ENCODE data around the gene SERPINA9.

SERPINA9 gene

GRCh38 chr14:94451826-94452225, 24.2 kb downstream of the SERPINA9 start:
- no peaks in the 10 kb centered on the region for H3K4me1 ChIP-seq (ENCODE audit: control insufficient read depth, insufficient read depth, low read length)
- no peaks in the 10 kb centered on the region for H3K36me3 ChIP-seq (ENCODE audit: control insufficient read depth in 2 of 2, insufficient read depth in 1 of 2, low read length in 2 of 2)
- ChIA-PET CTCF (interaction anchor here (1.8 kb wide), 1 partner anchor 34 kb away, joined by 7 read pairs; no protein-coding TSS in a partner anchor), POLR2A (no interaction called here)
- H3K9me3 ChIP-seq (ENCODE audit: control insufficient read depth, insufficient read depth, low read depth, low read length) = no peaks in the 10 kb centered on the region
- H3K4me3 ChIP-seq (ENCODE audit: low read depth, low read length) = no peak overlapping the region
- H3K27ac ChIP-seq (ENCODE audit: extremely low read depth, low read depth, low read length) = no peak overlapping the region
- no peak for TF ChIP-seq ZNF426 (tag by site-specific recombination; IDR thresholded peaks at IDR 0.05)
- TF ChIP-seq ZNF416 (tag by site-specific recombination; IDR thresholded peaks at IDR 0.05) = no peak
- TF ChIP-seq ZNF214 (tag by site-specific recombination; IDR thresholded peaks at IDR 0.05; ENCODE audit: borderline replicate concordance) = no peak
- TF ChIP-seq ZNF26 (tag by site-specific recombination; IDR thresholded peaks at IDR 0.05) = no peak
- TF ChIP-seq ZNF600 (tag by site-specific recombination; IDR thresholded peaks at IDR 0.05) = no peak
- TF ChIP-seq ZNF366 (tag by site-specific recombination; conservative IDR thresholded peaks at IDR 0.05) = no peak
- TF ChIP-seq ZNF530 (tag by site-specific recombination; IDR thresholded peaks at IDR 0.05; ENCODE audit: low read depth) = no peak
- no peak for TF ChIP-seq SP7 (tag by site-specific recombination; IDR thresholded peaks at IDR 0.05)

- TF ChIP-seq ZNF24 (tag by site-specific recombination; IDR thresholded peaks at IDR 0.05) = no peak
- no peak for TF ChIP-seq ZNF837 (tag by site-specific recombination; IDR thresholded peaks at IDR 0.05)
- no peak for TF ChIP-seq FEZF1 (tag by site-specific recombination; IDR thresholded peaks at IDR 0.05)
- no peak for TF ChIP-seq ZNF280D (tag by site-specific recombination; IDR thresholded peaks at IDR 0.05)
- no peak for TF ChIP-seq ZNF239 (tag by site-specific recombination; IDR thresholded peaks at IDR 0.05)
- no peak for TF ChIP-seq ZNF16 (tag by site-specific recombination; IDR thresholded peaks at IDR 0.05; ENCODE audit: low read depth)
- no peak for TF ChIP-seq ZNF624 (tag by site-specific recombination; IDR thresholded peaks at IDR 0.05)
- TF ChIP-seq ZNF175 (tag by site-specific recombination; IDR thresholded peaks at IDR 0.05) = no peak
- TF ChIP-seq ZNF747 (tag by site-specific recombination; IDR thresholded peaks at IDR 0.05) = no peak
- TF ChIP-seq ZSCAN30 (tag by site-specific recombination; IDR thresholded peaks at IDR 0.05) = no peak
- H3K36me3 ChIP-seq (ENCODE audit: control insufficient read depth in 2 of 2, insufficient read depth in 1 of 2, low read length in 2 of 2) = no peaks in the 10 kb centered on the region
- ChIA-PET POLR2A (no interaction called here), CTCF (interaction anchor here (1.8 kb wide), 1 partner anchor 35 kb away, joined by 7 read pairs; no protein-coding TSS in a partner anchor)
- H3K27ac ChIP-seq (ENCODE audit: extremely low read depth, low read depth, low read length) = no peak overlapping the region
- no peaks in the 10 kb centered on the region for H3K4me1 ChIP-seq (ENCODE audit: control insufficient read depth, insufficient read depth, low read length)
- H3K4me3 ChIP-seq (ENCODE audit: low read depth, low read length) = no peak overlapping the region
- H3K9me3 ChIP-seq (ENCODE audit: control insufficient read depth, insufficient read depth, low read depth, low read length) = no peaks in the 10 kb centered on the region
These were observed 24.8 kb downstream of the SERPINA9 start for GRCh38 chr14:94451091-94451771.

GRCh38 chr14:94450722-94451090, 25.3 kb downstream of the SERPINA9 start:
- Histone ChIP-seq H3K4me3 (ENCODE audit: low read depth, low read length) (no peak overlapping the region), H3K36me3 (ENCODE audit: control insufficient read depth in 2 of 2, insufficient read depth in 1 of 2, low read length in 2 of 2) (no peaks in the 10 kb centered on the region), H3K4me1 (ENCODE audit: control insufficient read depth, insufficient read depth, low read length) (no peaks in the 10 kb centered on the region), H3K9me3 (ENCODE audit: control insufficient read depth, insufficient read depth, low read depth, low read length) (no peaks in the 10 kb centered on the region), H3K27ac (ENCODE audit: extremely low read depth, low read depth, low read length) (no peak overlapping the region)
- CTCF ChIA-PET = interaction anchor here (1.8 kb wide), 1 partner anchor 36 kb away, joined by 7 read pairs; no protein-coding TSS in a partner anchor
- POLR2A ChIA-PET = no interaction called here
- no peak for TF ChIP-seq TSHZ1 (tag by site-specific recombination; IDR thresholded peaks at IDR 0.05; ENCODE audit: borderline replicate concordance)
